BLaER1 treated with 17β-estradiol and CSF1 and Interleukin-3, amounts not matched to agents 10 nM and 100 nM (cell line): ENCODE measurements around the gene KIF5A.
A peak's percentile ranks its signal among the peaks of the same experiment; 100 is the strongest.
"Not testable (repeated sequence)": the region's sequence is repeated elsewhere in the genome, so short reads cannot be mapped to it uniquely, and the experiment has no call there.

ENCODE experiments used
- H3K27ac ChIP-seq, 11 experiments: shearing (Covaris generic); formaldehyde crosslinking; 2 replicates each; pipeline ENCODE4 v1.8.1; 2022
- H3K27me3 ChIP-seq, 11 experiments: shearing (Covaris generic); formaldehyde crosslinking; 2 replicates each; pipeline ENCODE4 v1.8.1; 2022
- H3K36me3 ChIP-seq, 11 experiments: shearing (Covaris generic); formaldehyde crosslinking; 2 replicates each; pipeline ENCODE4 v1.8.1; 2022
- H3K4me1 ChIP-seq, 10 experiments: shearing (Covaris generic); formaldehyde crosslinking; 2 replicates each; pipeline ENCODE4 v1.8.1; 2022
- H3K4me2 ChIP-seq, 11 experiments: shearing (Covaris generic); formaldehyde crosslinking; 2 replicates each; pipeline ENCODE4 v1.8.1; 2022
- H3K4me3 ChIP-seq, 10 experiments: shearing (Covaris generic); formaldehyde crosslinking; 2 replicates each; pipeline ENCODE4 v1.8.1; 2022
- H3K9ac ChIP-seq, 11 experiments: shearing (Covaris generic); formaldehyde crosslinking; 2 replicates each; pipeline ENCODE4 v1.8.1; 2022
- H3K9me3 ChIP-seq, 11 experiments: shearing (Covaris generic); formaldehyde crosslinking; replicated peaks in 1 of 11; 2 replicates each; pipeline ENCODE4 v1.8.1; 2022
- H4K20me1 ChIP-seq, 11 experiments: shearing (Covaris generic); formaldehyde crosslinking; 2 replicates each; pipeline ENCODE4 v1.8.1; 2022
- Cebpa-rat ChIP-seq, 11 experiments: shearing (Covaris generic); IDR thresholded peaks; 2 replicates each; pipeline ENCODE4 v1.8.1; 2022

Gene KIF5A

GRCh38 chr12:57549909-57550640, at the start of gene KIF5A:
TSS of gene KIF5A (plus strand) at chr12:57550044. CDS start at chr12:57550272, 228 bp downstream.
- Histone ChIP-seq H3K27ac (no peak within 1 kb of the TSS), H3K36me3 (peaks cover 0 to 7% (median 0%) of the 10 kb centered on the region in 11 experiments; a peak in 3 of 22 replicates), H3K4me1 (peaks cover 18 to 36% (median 32%) of the 10 kb centered on the region in 10 experiments), H3K4me2 (no peak within 1 kb of the TSS; a peak in 1 of 22 replicates), H4K20me1 (peaks cover 0 to 7% (median 0%) of the 10 kb centered on the region in 11 experiments; a peak in 5 of 22 replicates), H3K27me3 (peaks cover 43 to 57% (median 47%) of the 10 kb centered on the region in 11 experiments), H3K4me3 (no peak within 1 kb of the TSS), H3K9ac (no peak within 1 kb of the TSS), H3K9me3 (no peaks in the 10 kb centered on the region)
- TF ChIP-seq Cebpa-rat (IDR thresholded peaks at IDR 0.05), result no peak

- Histone ChIP-seq H3K4me1 (no peaks in the 10 kb centered on the region), H3K27me3 (no peaks in the 10 kb centered on the region), H3K9me3 (no peaks in the 10 kb centered on the region; a peak in 2 of 22 replicates), H3K9ac (no peak overlapping the region), H3K4me2 (no peak overlapping the region), H3K27ac (no peak overlapping the region), H4K20me1 (peaks cover 0 to 84% (median 26%) of the 10 kb centered on the region in 11 experiments; a peak in 14 of 22 replicates), H3K36me3 (peaks cover 96 to 100% (median 98%) of the 10 kb centered on the region in 11 experiments), H3K4me3 (no peak overlapping the region)
- no peak for TF ChIP-seq Cebpa-rat (IDR thresholded peaks at IDR 0.05)
These were observed 49.6 kb upstream of the KIF5A start for GRCh38 chr12:57500213-57500612.

GRCh38 chr12:57502311-57502969, 47.4 kb upstream of the KIF5A start:
- H4K20me1 ChIP-seq, result peaks cover 0 to 85% (median 23%) of the 10 kb centered on the region in 11 experiments; a peak in 15 of 22 replicates
- peaks cover 0 to 11% (median 7%) of the 10 kb centered on the region in 11 experiments; a peak in 7 of 22 replicates for H3K9me3 ChIP-seq

GRCh38 chr12:57506541-57506940, 43.3 kb upstream of the KIF5A start:
- peaks cover 0 to 13% (median 5%) of the 10 kb centered on the region in 10 experiments; a peak in 6 of 20 replicates for H3K4me1 ChIP-seq

More at GRCh38 chr12:57502311-57502969, 47.4 kb upstream of the KIF5A start:
- H3K27ac ChIP-seq, H3K4me1 ChIP-seq, H3K4me2 ChIP-seq, H3K4me3 ChIP-seq, H3K27me3 ChIP-seq, H3K9ac ChIP-seq: not testable (repeated sequence)
- peaks cover 90 to 94% (median 93%) of the 10 kb centered on the region in 11 experiments for H3K36me3 ChIP-seq

GRCh38 chr12:57507796-57508195, 42.0 kb upstream of the KIF5A start:
- H3K9ac ChIP-seq, H3K27ac ChIP-seq, H3K4me2 ChIP-seq, H3K4me3 ChIP-seq, H3K27me3 ChIP-seq: not testable (repeated sequence)
- peaks cover 82 to 90% (median 83%) of the 10 kb centered on the region in 11 experiments for H3K36me3 ChIP-seq
- peaks cover 0 to 11% (median 7%) of the 10 kb centered on the region in 11 experiments; a peak in 7 of 22 replicates for H3K9me3 ChIP-seq
- H4K20me1 ChIP-seq, result peaks cover 21 to 76% (median 42%) of the 10 kb centered on the region in 11 experiments; a peak in 19 of 22 replicates
- H3K4me1 ChIP-seq, result peaks cover 0 to 17% (median 5%) of the 10 kb centered on the region in 10 experiments; a peak in 7 of 20 replicates

More at GRCh38 chr12:57506541-57506940, 43.3 kb upstream of the KIF5A start:
- H3K4me3 ChIP-seq, H3K27ac ChIP-seq, H3K9ac ChIP-seq, H3K4me2 ChIP-seq, H3K27me3 ChIP-seq: not testable (repeated sequence)
- Histone ChIP-seq H3K9me3 (peaks cover 0 to 11% (median 7%) of the 10 kb centered on the region in 11 experiments; a peak in 7 of 22 replicates), H4K20me1 (peaks cover 12 to 73% (median 31%) of the 10 kb centered on the region in 11 experiments; a peak in 17 of 22 replicates), H3K36me3 (peaks cover 82 to 90% (median 83%) of the 10 kb centered on the region in 11 experiments)

- Histone ChIP-seq H3K4me1 (peaks cover 0 to 24% (median 16%) of the 10 kb centered on the region in 10 experiments; a peak in 14 of 20 replicates), H3K36me3 (peaks cover 80 to 90% (median 83%) of the 10 kb centered on the region in 11 experiments), H3K9me3 (peaks cover 0 to 5% (median 1%) of the 10 kb centered on the region in 11 experiments; a peak in 7 of 22 replicates), H3K27ac (no peak overlapping the region), H4K20me1 (peaks cover 50 to 82% (median 60%) of the 10 kb centered on the region in 11 experiments), H3K9ac (no peak overlapping the region), H3K4me3 (no peak overlapping the region), H3K27me3 (no peaks in the 10 kb centered on the region), H3K4me2 (no peak overlapping the region)
- TF ChIP-seq Cebpa-rat (IDR thresholded peaks at IDR 0.05), result no peak
These were observed 38.7 kb upstream of the KIF5A start for GRCh38 chr12:57511161-57511560.

GRCh38 chr12:57511588-57512325, 38.1 kb upstream of the KIF5A start:
- Histone ChIP-seq H3K9ac (no peak overlapping the region), H3K4me2 (no peak overlapping the region), H3K4me3 (no peak overlapping the region), H4K20me1 (peaks cover 52 to 83% (median 65%) of the 10 kb centered on the region in 11 experiments), H3K27ac (no peak overlapping the region), H3K27me3 (no peaks in the 10 kb centered on the region), H3K9me3 (no peaks in the 10 kb centered on the region), H3K4me1 (peaks cover 0 to 27% (median 18%) of the 10 kb centered on the region in 10 experiments; a peak in 15 of 20 replicates), H3K36me3 (peaks cover 81 to 90% (median 83%) of the 10 kb centered on the region in 11 experiments)
- no peak for TF ChIP-seq Cebpa-rat (IDR thresholded peaks at IDR 0.05)

- H4K20me1 ChIP-seq, result peaks cover 61 to 92% (median 74%) of the 10 kb centered on the region in 11 experiments
- no peaks in the 10 kb centered on the region for H3K27me3 ChIP-seq
- H3K36me3 ChIP-seq, result peaks cover 90 to 99% (median 92%) of the 10 kb centered on the region in 11 experiments
- H3K27ac ChIP-seq, result no peak overlapping the region
- no peak overlapping the region for H3K4me3 ChIP-seq
- H3K9ac ChIP-seq, result peak overlapping the region in 2 of 11 experiments; percentile 7 to 31; a peak in 1 of 22 replicates
- no peak overlapping the region for H3K4me2 ChIP-seq
- peaks cover 0 to 36% (median 23%) of the 10 kb centered on the region in 10 experiments; a peak in 18 of 20 replicates for H3K4me1 ChIP-seq
- no peak for TF ChIP-seq Cebpa-rat (IDR thresholded peaks at IDR 0.05)
- H3K9me3 ChIP-seq, result no peaks in the 10 kb centered on the region
These were observed 37.2 kb upstream of the KIF5A start for GRCh38 chr12:57512665-57513064.
